22Rv1 (cell line): ENCODE measurements around the gene CCDC188.

ENCODE experiments used
- ZFX ChIP-seq: fragments of 450-650 bp; IDR thresholded peaks from 2 replicates; pipeline ENCODE4 v1.6.1; 2017; ENCODE audit warnings: antibody characterized with exemption, borderline replicate concordance
- TF ChIP-seq, protein P1 (sequence below): fragments of 450-650 bp; IDR thresholded peaks from 2 replicates; pipeline ENCODE4 v1.5.1; 2017; ENCODE audit warnings: mild to moderate bottlenecking

DNA sequence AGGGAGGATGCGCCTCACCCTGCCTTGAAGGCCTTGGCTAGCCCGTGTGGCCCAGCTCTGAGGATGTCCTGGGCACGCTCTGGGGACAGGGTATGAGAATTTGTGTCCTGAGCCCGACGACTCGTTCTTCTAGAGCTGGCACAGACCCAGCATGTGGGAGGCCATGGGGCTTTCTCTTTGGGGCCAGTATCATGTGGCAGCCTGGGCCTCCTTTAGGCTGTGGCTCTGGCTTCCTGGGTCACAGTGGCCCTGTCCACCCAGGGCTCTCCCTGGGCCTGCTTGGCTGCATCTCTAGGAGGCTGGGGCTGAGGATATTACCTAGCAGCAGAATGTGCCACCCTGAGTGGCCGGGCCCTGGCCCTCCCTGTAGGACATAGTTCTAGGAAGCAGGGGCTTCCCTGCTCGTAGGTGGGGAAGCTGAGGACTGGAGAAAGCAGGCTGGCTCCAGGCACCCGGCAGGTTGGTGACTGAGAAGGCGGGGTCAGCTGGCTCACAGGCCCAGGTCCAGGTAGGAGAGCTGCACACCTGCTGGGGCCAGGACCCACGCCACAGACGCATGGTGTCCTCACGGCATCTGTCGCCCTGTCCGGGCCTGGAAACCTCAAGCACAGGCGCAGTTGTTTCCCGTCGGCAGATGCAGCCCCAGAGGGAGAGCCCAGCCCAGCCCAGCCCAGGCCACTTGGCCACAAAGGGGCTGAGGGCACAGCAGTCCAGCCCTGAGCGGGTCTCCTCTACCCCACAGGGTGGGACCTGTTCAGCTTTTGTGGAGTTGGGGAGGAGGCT is 6.8 kb downstream of the CCDC188 start:
- TF ChIP-seq, protein P1, sequence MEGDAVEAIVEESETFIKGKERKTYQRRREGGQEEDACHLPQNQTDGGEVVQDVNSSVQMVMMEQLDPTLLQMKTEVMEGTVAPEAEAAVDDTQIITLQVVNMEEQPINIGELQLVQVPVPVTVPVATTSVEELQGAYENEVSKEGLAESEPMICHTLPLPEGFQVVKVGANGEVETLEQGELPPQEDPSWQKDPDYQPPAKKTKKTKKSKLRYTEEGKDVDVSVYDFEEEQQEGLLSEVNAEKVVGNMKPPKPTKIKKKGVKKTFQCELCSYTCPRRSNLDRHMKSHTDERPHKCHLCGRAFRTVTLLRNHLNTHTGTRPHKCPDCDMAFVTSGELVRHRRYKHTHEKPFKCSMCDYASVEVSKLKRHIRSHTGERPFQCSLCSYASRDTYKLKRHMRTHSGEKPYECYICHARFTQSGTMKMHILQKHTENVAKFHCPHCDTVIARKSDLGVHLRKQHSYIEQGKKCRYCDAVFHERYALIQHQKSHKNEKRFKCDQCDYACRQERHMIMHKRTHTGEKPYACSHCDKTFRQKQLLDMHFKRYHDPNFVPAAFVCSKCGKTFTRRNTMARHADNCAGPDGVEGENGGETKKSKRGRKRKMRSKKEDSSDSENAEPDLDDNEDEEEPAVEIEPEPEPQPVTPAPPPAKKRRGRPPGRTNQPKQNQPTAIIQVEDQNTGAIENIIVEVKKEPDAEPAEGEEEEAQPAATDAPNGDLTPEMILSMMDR = no peak
- TF ChIP-seq ZFX = no peak
